NCI-H1048 (cell line): Measurements from ENCODE around the gene SND1.

Experiments used
- DNase-seq: peaks from one replicate; lab custom pipeline; 2025; lab: John Stamatoyannopoulos, UW

Gene SND1

GRCh38 chr7:128135515-128136214 lies 483.7 kb downstream of the SND1 start:
- DNase-seq = no peak

- DNase-seq = no peak
Observed at GRCh38 chr7:128136215-128136597, 484.2 kb downstream of the SND1 start.

- no peak for DNase-seq
Observed at GRCh38 chr7:128137181-128137580, 485.2 kb downstream of the SND1 start.

GRCh38 chr7:128139406-128139805 lies 487.4 kb downstream of the SND1 start:
- DNase-seq = no peak

GRCh38 chr7:128141683-128142195 lies 489.7 kb downstream of the SND1 start:
- DNase-seq = no peak
